HG02970 (cell line): ENCODE results near the gene PTK6.

Source experiments
- ATAC-seq: cut with Tn5 transposase; IDR thresholded peaks from one replicate; pipeline ENCODE4 v1.9.1; 2021; ENCODE audit warnings: mild to moderate bottlenecking, moderate library complexity, moderate number of reproducible peaks; ENCODE audit not compliant: unreplicated experiment, low FRiP score

The PTK6 gene

GRCh38 chr20:63545814-63546213 is 8.6 kb upstream of the PTK6 start:
- ATAC-seq = no peak

GRCh38 chr20:63544958-63545516 is 7.9 kb upstream of the PTK6 start:
- no peak for ATAC-seq

- no peak for ATAC-seq
Measured at GRCh38 chr20:63544241-63544957, 7.2 kb upstream of the PTK6 start.

GRCh38 chr20:63543733-63544132 is 6.6 kb upstream of the PTK6 start:
- ATAC-seq = no peak

- ATAC-seq = no peak
Measured at GRCh38 chr20:63543131-63543530, 6.0 kb upstream of the PTK6 start.

GRCh38 chr20:63542696-63543095 is 5.5 kb upstream of the PTK6 start:
- no peak for ATAC-seq

- ATAC-seq = no peak
Measured at GRCh38 chr20:63542031-63542559, 4.9 kb upstream of the PTK6 start.

GRCh38 chr20:63541371-63541770 is 4.2 kb upstream of the PTK6 start:
- no peak for ATAC-seq

GRCh38 chr20:63540417-63541186 is 3.4 kb upstream of the PTK6 start:
- no peak for ATAC-seq

GRCh38 chr20:63539441-63540370 is 2.5 kb upstream of the PTK6 start:
- no peak for ATAC-seq

GRCh38 chr20:63539092-63539430 is 1.9 kb upstream of the PTK6 start:
- no peak for ATAC-seq

GRCh38 chr20:63538204-63539091 is 1.3 kb upstream of the PTK6 start:
- no peak for ATAC-seq

GRCh38 chr20:63537525-63538203 is 488 bp upstream of the PTK6 start:
- ATAC-seq = peak; percentile 83

- ATAC-seq = no peak
Measured at GRCh38 chr20:63536241-63536977, 767 bp downstream of the PTK6 start.

- no peak for ATAC-seq
Measured at GRCh38 chr20:63534831-63535651, 2.1 kb downstream of the PTK6 start.

GRCh38 chr20:63534427-63534830 is 2.7 kb downstream of the PTK6 start:
- no peak for ATAC-seq

- no peak for ATAC-seq
Measured at GRCh38 chr20:63533871-63534393, 3.2 kb downstream of the PTK6 start.
